ENCODE data around the gene GALT. TPM values are rescaled to one million over a fixed set of nuclear protein-coding genes. Genes with fewer than 3 reads are reported as not detected.
A peak's percentile ranks its signal among the peaks of the same experiment; 100 is the strongest.

GALT gene
- total RNA-seq, 1 donor from 2014 or later: 11.3 TPM

DNA sequence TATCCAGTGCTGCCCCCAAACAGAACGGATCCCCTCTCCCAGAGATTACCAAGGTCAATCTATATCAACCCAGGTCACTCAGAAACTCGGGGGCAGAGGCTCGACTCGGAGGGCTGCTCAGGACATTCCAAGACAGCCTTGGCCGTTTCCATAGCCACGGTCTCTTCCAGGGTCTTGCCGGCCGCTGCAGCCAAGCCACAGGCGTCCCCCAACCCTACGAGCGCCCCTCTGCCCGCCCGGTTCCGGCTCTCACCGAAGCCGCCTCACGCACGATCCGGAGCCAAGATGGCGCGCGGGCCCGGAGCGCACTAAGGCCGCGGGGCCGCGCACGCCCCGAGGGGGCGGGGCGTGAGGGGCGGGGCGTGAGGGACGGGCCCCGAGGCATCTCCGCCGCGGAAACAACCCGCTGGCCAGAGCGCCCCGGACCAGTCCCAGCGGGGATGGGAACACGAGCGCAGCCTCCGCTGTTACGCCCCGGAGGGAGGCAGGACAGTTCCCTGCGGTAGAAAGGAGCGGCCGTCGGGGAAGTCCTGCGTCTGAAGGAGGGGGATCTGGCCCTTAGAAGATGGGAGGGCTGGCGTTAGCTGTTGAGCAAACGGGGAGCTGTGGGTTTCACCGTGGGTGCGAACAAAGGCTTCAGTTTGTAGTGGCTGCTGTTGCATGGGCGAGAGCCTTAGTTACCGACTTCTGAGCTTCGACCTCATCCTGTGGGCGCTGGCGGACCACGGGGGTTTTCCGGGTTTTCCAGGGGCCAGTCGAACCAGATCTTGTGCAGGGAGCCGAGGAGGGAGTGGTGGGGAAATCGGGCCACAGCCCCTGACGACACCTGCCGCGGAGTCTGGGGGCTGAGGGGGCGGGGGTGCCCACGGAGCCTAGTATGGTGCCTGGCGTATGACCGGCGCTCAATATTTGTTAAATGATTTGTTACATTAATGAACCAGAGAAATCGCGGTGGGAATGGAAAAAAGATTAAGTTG, 34.4 kb upstream of the GALT start, which contains the start of gene RPP25L:
TSS of gene RPP25L (minus strand) at position 287 of the 977 bp plus-strand sequence. CDS start 801 bp downstream, outside the sequence.
- no peaks in the 10 kb centered on the region for H3K27me3 ChIP-seq (ENCODE audit: control insufficient read depth, insufficient read depth, low read length)
- DNase-seq (ENCODE audit: low read depth) (peak; percentile 54), FAIRE-seq (no peak)
- H3K36me3 ChIP-seq (ENCODE audit: control insufficient read depth, insufficient read depth, low read length): peaks cover 6% of the 10 kb centered on the region
- TF ChIP-seq, protein P1, sequence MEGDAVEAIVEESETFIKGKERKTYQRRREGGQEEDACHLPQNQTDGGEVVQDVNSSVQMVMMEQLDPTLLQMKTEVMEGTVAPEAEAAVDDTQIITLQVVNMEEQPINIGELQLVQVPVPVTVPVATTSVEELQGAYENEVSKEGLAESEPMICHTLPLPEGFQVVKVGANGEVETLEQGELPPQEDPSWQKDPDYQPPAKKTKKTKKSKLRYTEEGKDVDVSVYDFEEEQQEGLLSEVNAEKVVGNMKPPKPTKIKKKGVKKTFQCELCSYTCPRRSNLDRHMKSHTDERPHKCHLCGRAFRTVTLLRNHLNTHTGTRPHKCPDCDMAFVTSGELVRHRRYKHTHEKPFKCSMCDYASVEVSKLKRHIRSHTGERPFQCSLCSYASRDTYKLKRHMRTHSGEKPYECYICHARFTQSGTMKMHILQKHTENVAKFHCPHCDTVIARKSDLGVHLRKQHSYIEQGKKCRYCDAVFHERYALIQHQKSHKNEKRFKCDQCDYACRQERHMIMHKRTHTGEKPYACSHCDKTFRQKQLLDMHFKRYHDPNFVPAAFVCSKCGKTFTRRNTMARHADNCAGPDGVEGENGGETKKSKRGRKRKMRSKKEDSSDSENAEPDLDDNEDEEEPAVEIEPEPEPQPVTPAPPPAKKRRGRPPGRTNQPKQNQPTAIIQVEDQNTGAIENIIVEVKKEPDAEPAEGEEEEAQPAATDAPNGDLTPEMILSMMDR (IDR thresholded peaks at IDR 0.05; ENCODE audit: insufficient read depth, low read length, severe bottlenecking): no peak
- H3K4me3 ChIP-seq (ENCODE audit: low read depth, low read length): peak within 1 kb of the TSS; percentile 83

DNA sequence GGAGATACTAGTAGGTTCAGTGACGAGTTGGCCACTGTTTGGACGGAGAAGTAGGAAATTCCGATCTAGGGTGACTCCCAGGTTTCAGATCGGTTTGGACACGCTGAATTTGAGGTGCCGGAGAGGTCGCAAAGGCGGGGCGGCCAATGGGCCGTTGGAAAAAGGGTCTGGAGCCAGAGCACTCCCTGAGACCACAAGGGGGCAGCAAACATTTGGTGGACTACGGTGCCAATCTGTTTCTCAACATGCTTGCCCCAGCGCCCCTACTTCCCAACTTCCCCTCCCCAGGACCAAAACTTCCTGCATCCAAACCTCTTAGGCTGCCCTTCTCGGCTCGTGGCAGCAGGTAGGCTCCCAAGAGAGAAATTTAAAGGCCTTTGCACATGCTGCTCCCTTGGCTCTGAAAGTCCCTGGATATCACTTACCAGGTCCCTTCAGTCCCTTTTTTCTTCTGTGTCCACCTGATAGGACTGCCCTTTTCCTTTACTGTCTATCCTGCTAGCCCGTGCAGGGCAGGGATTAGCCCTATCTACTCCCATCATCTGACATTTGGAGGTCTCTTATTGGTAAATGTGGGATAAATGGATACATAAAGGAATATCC, 33.6 kb upstream of the GALT start:
- FAIRE-seq: no peak

DNA sequence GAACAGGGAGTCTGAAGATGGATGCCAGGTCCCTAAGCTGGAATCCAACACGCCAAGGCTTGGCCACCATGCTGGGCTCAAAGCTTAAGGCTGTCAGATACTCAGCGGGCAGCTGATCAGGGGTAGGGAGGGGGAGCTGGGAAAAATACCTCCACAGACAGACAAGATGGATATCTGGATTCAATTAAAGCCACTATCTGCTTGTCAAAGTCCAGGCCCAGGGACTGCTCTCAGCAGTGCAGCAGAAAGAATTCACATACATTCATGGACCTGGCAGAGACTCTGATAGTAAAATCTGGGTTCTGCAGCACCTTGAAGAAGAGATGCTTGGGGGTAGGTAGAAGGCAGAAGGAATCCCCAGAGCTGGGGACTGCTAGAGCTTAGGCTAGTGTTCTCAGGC, 31.3 kb upstream of the GALT start:
- FAIRE-seq (no peak), DNase-seq (ENCODE audit: low read depth) (no peak)
- H3K27me3 ChIP-seq (ENCODE audit: control insufficient read depth, insufficient read depth, low read length): no peaks in the 10 kb centered on the region
- TF ChIP-seq, protein P1 (IDR thresholded peaks at IDR 0.05; ENCODE audit: insufficient read depth, low read length, severe bottlenecking): no peak
- H3K36me3 ChIP-seq (ENCODE audit: control insufficient read depth, insufficient read depth, low read length): peaks cover 12% of the 10 kb centered on the region
- H3K4me3 ChIP-seq (ENCODE audit: low read depth, low read length): no peak overlapping the region

More for the DNA sequence above, 33.6 kb upstream of the GALT start:
- Histone ChIP-seq H3K27me3 (ENCODE audit: control insufficient read depth, insufficient read depth, low read length) (no peaks in the 10 kb centered on the region), H3K4me3 (ENCODE audit: low read depth, low read length) (peak overlapping the region; percentile 83), H3K36me3 (ENCODE audit: control insufficient read depth, insufficient read depth, low read length) (peaks cover 10% of the 10 kb centered on the region)
- TF ChIP-seq, protein P1 (IDR thresholded peaks at IDR 0.05; ENCODE audit: insufficient read depth, low read length, severe bottlenecking): peak; percentile 94
- peak; percentile 88 for DNase-seq (ENCODE audit: low read depth)

DNA sequence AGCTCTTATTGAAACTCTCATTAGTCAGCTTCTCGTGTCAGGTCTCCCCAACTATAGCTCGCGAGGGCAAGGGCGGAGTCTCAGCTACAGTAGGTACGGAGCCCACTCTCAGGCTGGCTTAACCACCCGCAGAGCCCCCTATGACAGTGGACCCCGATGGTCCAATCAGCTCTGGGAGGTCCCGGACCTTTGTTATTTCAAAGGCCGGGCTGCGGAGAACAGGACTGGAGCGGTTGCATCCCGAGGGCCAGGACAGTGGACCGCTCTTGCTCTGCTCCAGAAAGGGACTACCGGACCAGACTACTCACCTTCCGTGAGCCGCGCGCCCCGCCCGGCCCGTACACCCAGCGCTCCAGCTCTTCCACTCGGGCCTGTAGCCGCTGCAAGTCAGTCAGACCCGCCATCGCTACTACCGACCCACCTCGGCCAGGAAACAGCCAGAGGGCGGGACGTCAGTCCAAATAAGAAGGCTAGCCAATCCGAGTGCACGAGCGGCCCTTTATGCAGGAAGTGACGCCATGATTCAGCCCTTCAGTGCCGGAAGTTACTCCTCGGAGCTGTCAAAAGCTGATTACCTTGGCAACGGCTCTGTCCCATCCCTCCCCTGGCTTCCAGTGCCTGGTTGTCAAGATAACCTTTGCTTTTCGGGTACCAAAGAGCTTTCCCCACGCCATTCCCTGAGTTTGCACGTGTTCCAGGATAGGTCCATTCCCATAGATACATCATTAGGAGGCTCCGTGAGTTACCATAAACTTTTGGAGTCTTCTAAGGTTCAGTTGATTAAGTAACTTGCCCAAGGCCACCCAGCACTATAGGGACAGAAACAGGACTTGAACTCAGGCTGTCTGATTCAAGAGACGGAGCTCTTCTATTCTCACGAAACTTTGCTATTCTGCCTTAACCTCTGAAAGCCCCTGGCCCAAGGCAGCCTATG, 26.1 kb upstream of the GALT start, which contains the start of gene DCTN3:
TSS of gene DCTN3 (minus strand) at position 435 of the 934 bp plus-strand sequence. CDS start at position 404, 31 bp downstream.
- FAIRE-seq (peak; percentile 88), DNase-seq (ENCODE audit: low read depth) (peak; percentile 89)
- H3K4me3 ChIP-seq (ENCODE audit: low read depth, low read length): peak within 1 kb of the TSS; percentile 78

More for the DNA sequence above, 26.1 kb upstream of the GALT start, which contains the start of gene DCTN3:
- H3K36me3 ChIP-seq (ENCODE audit: control insufficient read depth, insufficient read depth, low read length): peaks cover 12% of the 10 kb centered on the region
- TF ChIP-seq, protein P1 (IDR thresholded peaks at IDR 0.05; ENCODE audit: insufficient read depth, low read length, severe bottlenecking): no peak
- peaks cover 18% of the 10 kb centered on the region for H3K27me3 ChIP-seq (ENCODE audit: control insufficient read depth, insufficient read depth, low read length)
